A549 treated with Mapracorat at 1 μM for 4 hours (cell line): Measurements from ENCODE around the gene DUS2. TPM values are rescaled to one million over a fixed set of nuclear protein-coding genes. Genes with fewer than 3 reads are reported as not detected.

Experiments used
- total RNA-seq: library from RNA; stranded (reverse); fragments of 200-300 nt; extraction: Qiagen RNA extraction; gene quantifications from 5 replicates; pipeline ENCODE4 v1.2.3, GENCODE V29; 2022

DUS2 gene
- 14.5 to 17.1 TPM (median 16.6 TPM) in 5 replicates for total RNA-seq

DNA sequence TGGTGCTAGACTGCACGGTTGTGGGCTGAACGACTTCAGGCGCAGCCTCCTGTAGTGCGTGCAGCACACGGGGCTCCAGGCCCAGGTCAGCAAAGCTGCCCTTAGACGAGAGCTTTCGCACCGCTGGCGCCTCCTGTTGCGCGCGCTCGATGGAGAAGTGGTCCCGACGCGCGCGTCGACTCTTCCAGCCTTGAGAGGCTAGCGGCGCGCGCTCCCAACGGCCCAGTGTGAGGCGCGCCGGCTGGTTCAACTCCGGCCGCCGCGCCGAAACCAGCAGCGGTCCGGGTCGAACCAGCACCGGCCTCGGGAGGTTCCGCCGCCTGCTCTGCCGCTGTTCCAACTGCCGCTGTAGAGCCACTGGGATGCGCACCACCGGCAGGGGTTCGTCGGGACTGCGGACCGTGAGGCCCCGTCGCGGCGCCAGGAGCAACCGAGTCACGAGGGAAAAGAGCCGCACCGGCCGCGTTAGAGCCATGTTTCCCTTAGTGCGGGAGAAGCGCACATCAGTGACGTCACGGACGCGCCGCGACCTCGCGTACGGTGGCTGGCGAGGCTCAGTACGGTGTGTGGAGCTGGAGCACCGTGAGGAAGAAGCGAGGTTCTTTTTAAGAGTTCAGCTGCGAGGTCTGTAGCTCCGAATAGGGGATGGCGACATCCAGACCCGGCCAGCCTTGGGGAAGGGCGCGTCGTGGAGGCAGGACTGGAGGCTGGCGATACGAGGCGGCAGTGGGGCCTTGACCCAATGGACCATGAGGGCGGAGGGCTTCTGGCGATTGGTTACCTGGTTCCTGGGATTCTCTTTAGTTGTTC, at the start of gene DUS2, which contains the start of gene DDX28:
Gene DUS2, plus strand, starts transcription at position 557 of the 810 bp plus-strand sequence. CDS start 14,740 bp downstream, outside the sequence.
Gene DDX28, minus strand, starts transcription at position 505 of the 810 bp plus-strand sequence. Its CDS starts 30 bp downstream, at position 475.

DNA sequence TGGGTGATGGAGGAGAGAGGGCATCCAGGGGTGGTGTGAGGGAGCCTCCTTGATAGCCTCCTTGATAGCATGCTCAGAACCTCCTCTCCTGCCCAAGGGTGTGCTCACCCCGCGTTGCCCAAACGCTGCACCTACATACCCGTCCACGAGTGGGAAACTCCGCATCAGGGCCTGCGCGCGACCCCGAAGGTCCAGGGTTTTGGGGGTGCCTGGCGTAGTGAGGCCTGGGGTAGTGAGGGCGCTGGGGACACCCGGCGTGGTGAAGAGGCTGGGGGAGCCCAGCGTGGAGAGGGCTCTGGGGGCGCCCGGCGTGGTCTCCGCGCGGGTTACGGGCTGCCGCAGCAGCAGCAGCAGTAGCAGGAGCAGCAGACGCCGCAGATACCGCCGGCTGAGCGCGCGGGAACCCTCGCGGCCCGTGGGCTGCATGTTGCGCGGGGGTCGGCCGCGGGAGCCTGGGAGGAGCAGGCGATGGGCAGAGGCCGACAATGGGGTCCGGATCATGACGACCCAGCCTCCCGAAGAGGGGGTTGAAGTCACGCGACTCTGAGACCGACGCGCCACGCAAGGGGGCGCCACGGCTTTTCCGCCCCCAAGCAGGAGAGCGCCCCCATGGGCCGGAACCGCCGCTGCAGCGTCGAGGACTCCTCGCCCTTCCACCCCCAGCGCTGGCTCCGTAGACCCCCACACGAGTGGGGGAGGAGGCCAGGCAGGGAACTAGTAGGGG, 43.0 kb upstream of the DUS2 start, which contains the start of gene DPEP3:
Gene DPEP3, minus strand, starts transcription at position 545 of the 724 bp plus-strand sequence. Its CDS starts 119 bp downstream, at position 426.

DNA sequence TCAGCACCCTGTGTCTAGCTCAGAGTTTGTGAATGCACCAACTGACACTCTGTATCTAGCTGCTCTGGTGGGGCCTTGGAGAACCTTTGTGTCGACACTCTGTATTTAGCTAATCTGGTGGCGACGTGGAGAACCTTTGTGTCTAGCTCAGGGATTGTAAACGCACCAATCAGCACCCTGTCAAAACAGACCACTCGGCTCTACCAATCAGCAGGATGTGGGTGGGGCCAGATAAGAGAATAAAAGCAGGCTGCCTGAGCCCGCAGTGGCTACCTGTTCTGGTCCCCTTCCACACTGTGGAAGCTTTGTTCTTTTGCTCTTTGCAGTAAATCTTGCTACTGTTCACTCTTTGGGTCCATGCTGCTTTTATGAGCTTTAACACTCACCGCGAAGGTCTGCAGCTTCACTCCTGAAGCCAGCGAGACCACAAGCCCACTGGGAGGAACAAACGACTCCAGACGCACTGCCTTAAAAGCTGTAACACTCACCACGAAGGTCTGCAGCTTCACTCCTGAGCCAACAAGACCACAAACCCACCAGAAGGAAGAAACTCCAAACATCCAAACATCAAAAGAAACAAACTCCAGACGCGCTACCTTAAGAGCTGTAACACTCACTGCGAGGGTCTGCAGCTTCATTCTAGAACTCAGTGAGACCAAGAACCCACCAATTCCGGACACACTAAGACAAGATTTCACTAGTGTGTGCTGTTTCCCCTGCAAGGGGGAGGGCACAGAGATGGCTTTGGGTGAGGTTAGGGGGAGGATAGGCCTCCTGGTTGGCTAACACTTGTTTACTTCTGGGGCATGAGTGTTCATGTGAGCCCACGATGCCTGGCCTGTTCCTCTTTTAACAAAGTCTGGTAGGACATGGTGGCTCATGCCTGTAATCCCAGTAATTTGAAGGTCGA, 24.1 kb upstream of the DUS2 start, which contains the start of gene DPEP2:
Gene DPEP2, minus strand, starts transcription at position 706 of the 910 bp plus-strand sequence. CDS start 6,272 bp downstream, outside the sequence.

GRCh38 chr16:68015681-68016080, 7.4 kb upstream of the DUS2 start, which contains the start of gene DPEP2NB:
DPEP2NB (minus strand) TSS chr16:68015911; CDS start chr16:68015770, 141 bp downstream.

DNA sequence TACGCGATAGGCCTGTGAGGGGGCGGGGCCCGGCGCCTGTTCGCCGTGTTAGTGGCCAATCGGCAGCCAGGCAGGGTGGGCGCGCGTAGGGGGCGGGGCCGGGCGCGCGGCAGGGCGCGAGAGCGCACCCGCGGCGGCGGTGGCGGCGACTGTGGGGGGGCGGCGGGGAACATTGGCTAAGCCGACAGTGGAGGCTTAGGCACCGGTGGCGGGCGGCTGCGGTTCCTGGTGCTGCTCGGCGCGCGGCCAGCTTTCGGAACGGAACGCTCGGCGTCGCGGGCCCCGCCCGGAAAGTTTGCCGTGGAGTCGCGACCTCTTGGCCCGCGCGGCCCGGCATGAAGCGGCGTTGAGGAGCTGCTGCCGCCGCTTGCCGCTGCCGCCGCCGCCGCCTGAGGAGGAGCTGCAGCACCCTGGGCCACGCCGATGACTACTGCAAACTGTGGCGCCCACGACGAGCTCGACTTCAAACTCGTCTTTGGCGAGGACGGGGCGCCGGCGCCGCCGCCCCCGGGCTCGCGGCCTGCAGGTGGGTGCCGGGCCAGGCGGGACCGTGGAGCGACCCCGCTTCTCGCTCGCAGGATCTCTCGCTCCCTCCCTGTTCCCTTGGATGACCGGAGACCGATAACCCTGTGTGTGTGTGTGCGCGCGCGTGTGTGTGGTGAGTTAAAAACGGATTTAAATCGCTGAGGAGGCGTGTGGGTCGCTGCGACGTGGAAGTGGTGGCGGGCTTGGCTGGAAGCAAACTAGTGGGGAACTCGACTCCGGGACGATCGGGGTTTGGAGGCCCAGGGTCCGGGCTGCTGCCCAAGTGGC, 62.4 kb downstream of the DUS2 start, which contains the start of gene NFATC3:
Gene NFATC3, plus strand, starts transcription at position 112 of the 813 bp plus-strand sequence. Its CDS starts 312 bp downstream, at position 424.

Other genes with a start within 250 kb of the DUS2 start
- gene RANBP10, start 216.7 kb upstream of the DUS2 start, total RNA-seq, result 8.0 to 9.6 TPM (median 8.5 TPM) in 5 replicates
- 0.39 to 0.64 TPM (median 0.47 TPM) in 5 replicates for gene TSNAXIP1, start 216.4 kb upstream of the DUS2 start, total RNA-seq
- 24.3 to 41.1 TPM (median 39.8 TPM) in 5 replicates for gene THAP11, start 181.0 kb upstream of the DUS2 start, total RNA-seq
- gene NUTF2, start 176.4 kb upstream of the DUS2 start, total RNA-seq, result 226 to 277 TPM (median 235 TPM) in 5 replicates
- 23.7 to 32.7 TPM (median 28.6 TPM) in 5 replicates for gene CENPT, start 175.6 kb upstream of the DUS2 start, total RNA-seq
- gene EDC4, start 150.2 kb upstream of the DUS2 start, total RNA-seq, result 53.8 to 72.4 TPM (median 64.2 TPM) in 5 replicates
- gene NRN1L, start 138.4 kb upstream of the DUS2 start, total RNA-seq, result 0.29 TPM in 1 of 5 replicates, not detected in the others
- gene PSKH1, start 130.0 kb upstream of the DUS2 start, total RNA-seq, result 11.1 to 17.4 TPM (median 14.4 TPM) in 5 replicates
- gene CTRL, start 91.4 kb upstream of the DUS2 start, total RNA-seq, result 1.3 to 1.9 TPM (median 1.4 TPM) in 5 replicates
- gene PSMB10, start 86.4 kb upstream of the DUS2 start, total RNA-seq, result 40.2 to 55.7 TPM (median 49.8 TPM) in 5 replicates
- gene LCAT, start 79.2 kb upstream of the DUS2 start, total RNA-seq, result 8.6 to 15.1 TPM (median 13.1 TPM) in 5 replicates
- 23.7 to 39.8 TPM (median 34.1 TPM) in 5 replicates for gene SLC12A4, start 54.6 kb upstream of the DUS2 start, total RNA-seq
- gene DPEP3, start 42.8 kb upstream of the DUS2 start, total RNA-seq, result not detected in 5 replicates
- gene DPEP2, start 23.8 kb upstream of the DUS2 start, total RNA-seq, result not detected in 5 replicates
- not detected in 5 replicates for gene DPEP2NB, start 7.4 kb upstream of the DUS2 start, total RNA-seq
- 17.7 to 20.1 TPM (median 20.0 TPM) in 5 replicates for gene DDX28, start 52 bp upstream of the DUS2 start, total RNA-seq
- gene NFATC3, start 62.1 kb downstream of the DUS2 start, total RNA-seq, result 12.3 to 15.2 TPM (median 14.4 TPM) in 5 replicates
- gene ESRP2, start 212.8 kb downstream of the DUS2 start, total RNA-seq, result 0.06 to 0.34 TPM (median 0.09 TPM) in 4 of 5 replicates, not detected in the other
- 14.4 to 16.7 TPM (median 14.7 TPM) in 5 replicates for gene PLA2G15, start 222.1 kb downstream of the DUS2 start, total RNA-seq
- gene SLC7A6, start 241.2 kb downstream of the DUS2 start, total RNA-seq, result 27.2 to 35.7 TPM (median 30.9 TPM) in 5 replicates